Measurements from ENCODE around the gene OR7A5. TPM values are rescaled to one million over a fixed set of nuclear protein-coding genes. Genes with fewer than 3 reads are reported as not detected.
"Not testable (repeated sequence)": the region's sequence is repeated elsewhere in the genome, so short reads cannot be mapped to it uniquely, and the experiment has no call there.

The OR7A5 gene
- total RNA-seq, 1 donor from 2014 or later: not detected

- DNase-seq (ENCODE audit: low read depth): peak; percentile 57
These were observed 49.7 kb downstream of the OR7A5 start for GRCh38 chr19:14785102-14785793.

GRCh38 chr19:14784730-14785101, 50.3 kb downstream of the OR7A5 start:
- DNase-seq (ENCODE audit: low read depth): peak; percentile 55

- DNase-seq (ENCODE audit: low read depth): not testable (repeated sequence)
These were observed 51.5 kb downstream of the OR7A5 start for GRCh38 chr19:14783410-14783998.

- DNase-seq (ENCODE audit: low read depth): no peak
These were observed 52.2 kb downstream of the OR7A5 start for GRCh38 chr19:14782626-14783409.

- DNase-seq (ENCODE audit: low read depth): not testable (repeated sequence)
These were observed 53.1 kb downstream of the OR7A5 start for GRCh38 chr19:14781713-14782536.

GRCh38 chr19:14780622-14781225, 54.3 kb downstream of the OR7A5 start:
- DNase-seq (ENCODE audit: low read depth): not testable (repeated sequence)

- DNase-seq (ENCODE audit: low read depth): no peak
These were observed 55.8 kb downstream of the OR7A5 start for GRCh38 chr19:14779151-14779550.

GRCh38 chr19:14778110-14778845, 56.7 kb downstream of the OR7A5 start, which contains the start of gene ADGRE2:
TSS of gene ADGRE2 (minus strand) at chr19:14778560. CDS start at chr19:14776756, 1,804 bp downstream.
- DNase-seq (ENCODE audit: low read depth): not testable (repeated sequence)

- not testable (repeated sequence) for DNase-seq (ENCODE audit: low read depth)
These were observed 57.3 kb downstream of the OR7A5 start for GRCh38 chr19:14777645-14778044.

Other genes with a start within 250 kb of the OR7A5 start
- gene ADGRE3, start 160.3 kb downstream of the OR7A5 start, total RNA-seq: not detected in 2 replicates
- 2.6 and 12.4 TPM in 2 replicates for gene ZNF333, start 145.1 kb downstream of the OR7A5 start, total RNA-seq
- 0.15 and 0.17 TPM in 2 replicates for gene ADGRE2, start 56.6 kb downstream of the OR7A5 start, total RNA-seq
- not detected in 2 replicates for gene OR7C1, start within 50 bp of the OR7A5 start, total RNA-seq
- gene OR7A10, start 13.7 kb upstream of the OR7A5 start, total RNA-seq: not detected in 2 replicates
- gene OR7A17, start 50.9 kb upstream of the OR7A5 start, total RNA-seq: not detected in 2 replicates
- gene OR7C2, start 106.3 kb upstream of the OR7A5 start, total RNA-seq: not detected in 2 replicates
- not detected in 2 replicates for gene SLC1A6, start 144.7 kb upstream of the OR7A5 start, total RNA-seq
- not detected in 2 replicates for gene CASP14, start 214.3 kb upstream of the OR7A5 start, total RNA-seq
- not detected in 2 replicates for gene OR1I1, start 247.0 kb upstream of the OR7A5 start, total RNA-seq

All from renal cortical epithelial cell (primary cell).